Mesothelial cell of epicardium (in vitro differentiated cells): ENCODE data around the gene SLC12A3. TPM values are rescaled to one million over a fixed set of nuclear protein-coding genes. Genes with fewer than 3 reads are reported as not detected.
A peak's percentile ranks its signal among the peaks of the same experiment; 100 is the strongest.

ENCODE experiments used
- DNase-seq, 2 experiments: peaks; one replicate each; pipeline ENCODE4 v3.0.0; 2021; ENCODE audit warnings: low spot score in 2 of 2; ENCODE audit not compliant: unreplicated experiment in 2 of 2
- H3K27ac Mint-ChIP-seq: 2 replicates; pipeline ENCODE4 v1.8.0; 2021; ENCODE audit warnings: mixed read lengths
- H3K27me3 Mint-ChIP-seq: 2 replicates; pipeline ENCODE4 v1.8.0; 2021; ENCODE audit warnings: low read depth, mixed read lengths
- H3K36me3 Mint-ChIP-seq: 2 replicates; pipeline ENCODE4 v1.8.0; 2021; ENCODE audit warnings: mixed read lengths
- H3K4me1 Mint-ChIP-seq: 2 replicates; pipeline ENCODE4 v1.8.0; 2021; ENCODE audit warnings: mixed read lengths
- H3K4me3 Mint-ChIP-seq: 2 replicates; pipeline ENCODE4 v1.8.0; 2021; ENCODE audit warnings: mild to moderate bottlenecking, moderate library complexity, mixed read lengths
- H3K9me3 Mint-ChIP-seq: 2 replicates; pipeline ENCODE4 v1.8.0; 2021; ENCODE audit warnings: mixed read lengths
- CTCF ChIP-seq: fragments of 200-600 bp; sonication (generic); IDR thresholded peaks from one replicate; pipeline ENCODE4 v1.5.0; 2021; ENCODE audit warnings: antibody characterized with exemption; ENCODE audit not compliant: unreplicated experiment
- total RNA-seq: library from RNA; stranded (reverse); gene quantifications from 3 replicates; pipeline ENCODE4 v1.2.1, GENCODE V29; 2021

SLC12A3 gene
- total RNA-seq, 1 donor from 2014 or later: not detected

- H3K4me3 Mint-ChIP-seq: no peak overlapping the region
- peak overlapping the region; percentile 22 for H3K27ac Mint-ChIP-seq
- TF ChIP-seq CTCF: no peak
- H3K36me3 Mint-ChIP-seq: peaks cover 14% of the 10 kb centered on the region
- H3K9me3 Mint-ChIP-seq: no peaks in the 10 kb centered on the region
- H3K4me1 Mint-ChIP-seq: peaks cover 4% of the 10 kb centered on the region
- DNase-seq: no peak
- H3K27me3 Mint-ChIP-seq: no peaks in the 10 kb centered on the region
Measured at GRCh38 chr16:56946767-56947603, 82.0 kb downstream of the SLC12A3 start.

- Mint-ChIP-seq H3K9me3 (no peaks in the 10 kb centered on the region), H3K36me3 (peaks cover 11% of the 10 kb centered on the region), H3K4me1 (peaks cover 4% of the 10 kb centered on the region), H3K4me3 (no peak overlapping the region), H3K27me3 (no peaks in the 10 kb centered on the region), H3K27ac (no peak overlapping the region)
- no peak for DNase-seq
- no peak for TF ChIP-seq CTCF
Measured at GRCh38 chr16:56947604-56947995, 82.6 kb downstream of the SLC12A3 start.

GRCh38 chr16:56948234-56948633, 83.2 kb downstream of the SLC12A3 start:
- Mint-ChIP-seq H3K27ac (no peak overlapping the region), H3K4me1 (peaks cover 4% of the 10 kb centered on the region), H3K36me3 (peaks cover 5% of the 10 kb centered on the region), H3K4me3 (no peak overlapping the region), H3K27me3 (no peaks in the 10 kb centered on the region), H3K9me3 (no peaks in the 10 kb centered on the region)
- TF ChIP-seq CTCF: no peak
- no peak for DNase-seq

- Mint-ChIP-seq H3K4me1 (peaks cover 4% of the 10 kb centered on the region), H3K27me3 (no peaks in the 10 kb centered on the region), H3K27ac (no peak overlapping the region), H3K36me3 (peaks cover under 1% of the 10 kb centered on the region), H3K4me3 (no peak overlapping the region), H3K9me3 (no peaks in the 10 kb centered on the region)
- DNase-seq: no peak
- TF ChIP-seq CTCF: no peak
Measured at GRCh38 chr16:56950051-56950450, 85.0 kb downstream of the SLC12A3 start.

GRCh38 chr16:56950455-56950854, 85.4 kb downstream of the SLC12A3 start:
- Mint-ChIP-seq H3K4me1 (peaks cover 4% of the 10 kb centered on the region), H3K27me3 (no peaks in the 10 kb centered on the region), H3K36me3 (no peaks in the 10 kb centered on the region), H3K9me3 (no peaks in the 10 kb centered on the region), H3K4me3 (no peak overlapping the region), H3K27ac (no peak overlapping the region)
- no peak for DNase-seq
- TF ChIP-seq CTCF: no peak
